AG04450 (cell line): ENCODE data around the gene CBX4. TPM values are rescaled to one million over a fixed set of nuclear protein-coding genes. Genes with fewer than 3 reads are reported as not detected.

Source experiments
- CTCF ChIA-PET: fragments of 300-600, 350-600 bp; formaldehyde crosslinking; extraction: SDS; loops from one replicate; lab custom pipeline; 2022; ENCODE audit warnings: antibody characterized with exemption, inconsistent platforms; lab: Charles Lee
- POLR2A ChIA-PET: fragments of 350-600 bp; formaldehyde crosslinking; extraction: SDS; loops from one replicate; lab custom pipeline; 2021; ENCODE audit warnings: antibody characterized with exemption, inconsistent platforms; lab: Yijun Ruan, JAX
- DNase-seq: peaks from one replicate; pipeline ENCODE4 v3.0.0-alpha.2; 2011; ENCODE audit warnings: low read depth, low spot score
- H3K27ac ChIP-seq: one replicate; pipeline ENCODE4 v1.5.1; 2012; ENCODE audit warnings: low read depth, low read length, control low read depth
- H3K27me3 ChIP-seq: one replicate; pipeline ENCODE4 v1.6.0; 2012; ENCODE audit warnings: low read length; ENCODE audit not compliant: control insufficient read depth, insufficient read depth
- H3K4me3 ChIP-seq: 2 replicates; pipeline ENCODE4 v1.5.1; 2011; ENCODE audit warnings: mild to moderate bottlenecking, low read depth, low read length, control low read depth
- H3K9me3 ChIP-seq: 2 replicates; pipeline ENCODE4 v1.5.1; 2012; ENCODE audit warnings: low read length; ENCODE audit not compliant: control insufficient read depth, insufficient read depth
- CTCF ChIP-seq: IDR thresholded peaks from 2 replicates; pipeline ENCODE4 v1.5.1; 2011; ENCODE audit warnings: low read depth, low read length, control low read depth, inconsistent platforms
- polyA plus RNA-seq: library from polyadenylated mRNA; depleted of rRNA; stranded (reverse); fragments of >200 nt; gene quantifications from 2 replicates; pipeline ENCODE4 v1.2.3, GENCODE V29; 2011

The CBX4 gene
- polyA plus RNA-seq, 1 experiment, result 7.6 TPM

- H3K27ac ChIP-seq, result no peak overlapping the region
- H3K9me3 ChIP-seq, result peaks cover 20% of the 10 kb centered on the region; the same call in 1 of the 2 replicates
- no peak for DNase-seq
- peak; percentile 62 for TF ChIP-seq CTCF
- CTCF ChIA-PET, result interaction anchor here (0.6 to 1.2 kb wide), 13 partner anchors 9 to 188 kb away, joined by 3 to 8 read pairs (median 3); no protein-coding TSS in a partner anchor
- peaks cover 39% of the 10 kb centered on the region for H3K27me3 ChIP-seq
- H3K4me3 ChIP-seq, result no peak overlapping the region
- POLR2A ChIA-PET, result interaction anchor here (0.6 kb wide), 1 partner anchor 1887 kb away, joined by 3 read pairs; the partner anchor contains the start of gene TNRC6C
Measured at GRCh38 chr17:79844869-79845600, 5.8 kb upstream of the CBX4 start.

DNA sequence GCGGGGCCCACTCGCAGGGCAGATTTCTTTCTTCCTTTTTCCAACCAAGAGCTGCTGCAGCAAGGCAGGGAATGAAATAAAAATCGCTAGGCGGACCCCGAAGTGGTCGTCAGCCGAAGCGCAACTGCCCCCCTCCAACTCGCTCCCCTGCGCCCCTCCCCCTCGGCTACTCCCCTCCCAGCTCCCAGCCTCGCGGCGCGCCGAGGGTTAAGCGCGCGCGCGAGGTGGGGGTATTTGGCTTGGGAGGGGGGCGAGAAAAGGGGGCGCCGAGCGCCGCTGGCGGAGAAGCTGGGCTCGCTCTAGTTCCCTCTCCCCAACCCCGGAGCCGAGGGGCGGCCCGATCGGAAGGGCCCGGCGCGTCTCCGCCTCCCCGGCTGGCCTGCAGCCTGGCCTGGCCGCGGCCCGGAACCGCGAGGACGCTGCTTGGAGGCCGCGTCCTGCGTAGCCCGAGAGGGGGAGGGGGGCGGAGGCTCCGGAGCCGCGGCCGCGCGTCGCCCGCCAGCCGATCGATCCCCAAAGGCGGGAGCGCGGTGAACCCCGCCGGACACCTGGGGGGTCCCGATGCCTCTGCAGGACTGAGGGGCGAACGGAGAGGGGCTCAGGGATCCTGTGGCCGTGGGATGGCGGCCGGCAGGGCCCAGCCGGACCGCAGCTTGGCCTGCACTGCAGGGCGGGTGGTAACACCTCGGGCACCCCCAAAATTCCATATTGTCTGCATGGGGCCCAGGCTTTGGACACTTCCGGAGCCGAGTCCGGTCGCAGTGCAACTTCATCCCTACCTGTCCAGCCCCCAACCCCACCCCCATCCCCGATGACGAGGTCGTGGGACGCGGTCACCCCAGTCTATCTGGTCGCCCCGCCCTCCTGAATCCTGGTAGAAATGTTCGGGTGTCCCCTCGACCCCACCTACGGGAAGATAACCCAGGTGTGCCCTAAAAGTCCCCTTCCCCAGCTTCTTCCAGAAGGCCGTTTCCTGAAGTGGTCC, 4.9 kb upstream of the CBX4 start:
- peaks cover 42% of the 10 kb centered on the region for H3K27me3 ChIP-seq
- POLR2A ChIA-PET, result interaction anchor here (0.6 kb wide), 1 partner anchor 911 kb away, joined by 5 read pairs; no protein-coding TSS in a partner anchor
- DNase-seq, result no peak
- no peak for TF ChIP-seq CTCF
- H3K4me3 ChIP-seq, result peak overlapping the region; percentile 54
- H3K9me3 ChIP-seq, result peaks cover 20% of the 10 kb centered on the region; the same call in 1 of the 2 replicates
- CTCF ChIA-PET, result interaction anchor here (0.7 to 1.2 kb wide), 12 partner anchors 8 to 189 kb away, joined by 3 to 8 read pairs (median 3); no protein-coding TSS in a partner anchor
- no peak overlapping the region for H3K27ac ChIP-seq

DNA sequence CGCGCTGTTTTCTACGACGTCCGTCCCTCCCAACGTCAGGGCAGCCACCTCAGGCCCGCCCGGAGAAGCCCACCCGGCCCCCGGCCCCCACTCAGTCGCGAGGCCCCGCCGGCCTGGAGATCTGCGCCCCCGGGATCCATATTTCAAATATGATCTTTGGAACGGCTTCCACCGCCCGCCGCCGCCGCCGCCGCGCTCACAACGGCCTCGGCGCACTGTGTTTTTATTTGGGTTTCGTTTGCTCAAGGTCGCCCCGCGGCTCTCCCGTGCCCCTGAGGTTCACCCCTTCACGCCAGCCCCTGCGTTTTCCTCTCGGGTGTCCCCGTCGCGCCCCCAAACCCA, 4.2 kb upstream of the CBX4 start:
- no peak for TF ChIP-seq CTCF
- H3K27ac ChIP-seq, result no peak overlapping the region
- H3K4me3 ChIP-seq, result peak overlapping the region; percentile 54
- H3K27me3 ChIP-seq, result peaks cover 41% of the 10 kb centered on the region
- ChIA-PET POLR2A (interaction anchor here (0.6 kb wide), 1 partner anchor 910 kb away, joined by 5 read pairs; no protein-coding TSS in a partner anchor), CTCF (interaction anchor here (1.2 kb wide), 1 partner anchor 8 kb away, joined by 3 read pairs; no protein-coding TSS in a partner anchor)
- H3K9me3 ChIP-seq, result peaks cover 20% of the 10 kb centered on the region; the same call in 1 of the 2 replicates
- no peak for DNase-seq

- Histone ChIP-seq H3K4me3 (peak overlapping the region; percentile 54; the same call in 1 of the 2 replicates), H3K27me3 (peaks cover 37% of the 10 kb centered on the region), H3K27ac (no peak overlapping the region), H3K9me3 (peaks cover 20% of the 10 kb centered on the region; the same call in 1 of the 2 replicates)
- no peak for DNase-seq
- ChIA-PET CTCF (no interaction called here), POLR2A (interaction anchor here (0.6 kb wide), 1 partner anchor 139 kb away, joined by 12 read pairs; no protein-coding TSS in a partner anchor)
- TF ChIP-seq CTCF, result 0 out of 2 replicates have a peak, but pooled peaks have one; percentile 5
Measured at GRCh38 chr17:79842656-79843473, 3.6 kb upstream of the CBX4 start.
